ENCODE measurements around the gene GRAMD1B.

The GRAMD1B gene

GRCh38 chr11:123575441-123575840, 145.4 kb downstream of the GRAMD1B start:
- DNase-seq = no peak

DNA sequence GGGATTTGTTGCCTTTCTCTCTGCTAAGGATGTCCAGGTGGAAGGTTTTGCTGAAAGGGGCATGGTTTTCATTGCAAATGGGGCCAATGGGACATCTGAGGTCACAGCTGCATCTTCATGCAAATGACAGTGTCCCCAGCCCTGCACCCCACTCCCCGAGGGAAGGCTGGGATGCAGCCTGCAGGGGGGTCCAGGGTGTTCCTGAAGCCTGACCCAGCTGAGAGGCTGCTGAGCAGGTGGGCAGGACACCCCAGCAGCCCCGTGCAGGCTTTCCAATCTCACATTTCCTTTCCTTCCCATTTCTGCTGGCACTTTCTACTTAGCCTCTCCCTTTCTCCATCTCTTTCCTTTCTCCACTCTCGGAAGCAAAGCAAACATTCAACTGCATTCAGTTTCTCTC, 146.0 kb downstream of the GRAMD1B start:
- DNase-seq = no peak

DNA sequence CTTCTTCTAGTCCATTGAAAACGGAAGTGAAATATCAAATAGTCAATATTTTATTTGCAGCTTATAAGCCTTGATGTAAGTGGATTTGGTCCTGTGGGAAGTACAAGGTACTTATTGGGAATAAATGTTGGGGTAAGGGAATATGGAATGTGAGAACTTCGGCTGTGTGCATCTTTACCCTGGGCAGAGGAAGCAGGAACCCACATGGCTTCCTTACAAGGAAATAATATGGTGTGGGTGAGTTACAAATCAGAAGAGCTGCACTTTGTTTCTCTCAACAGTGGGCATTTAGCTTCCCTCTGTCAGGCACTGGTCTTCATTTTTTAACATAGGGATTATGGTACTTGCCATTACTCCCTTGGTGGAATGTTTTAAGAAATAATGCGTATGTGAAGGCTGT, 146.4 kb downstream of the GRAMD1B start:
- DNase-seq = no peak

GRCh38 chr11:123577081-123577598, 147.1 kb downstream of the GRAMD1B start:
- peak; percentile 70 to 82 (median 73) for DNase-seq

GRCh38 chr11:123578778-123579481, 148.9 kb downstream of the GRAMD1B start:
- DNase-seq = no peak

GRCh38 chr11:123579482-123579812, 149.4 kb downstream of the GRAMD1B start:
- DNase-seq = no peak

DNA sequence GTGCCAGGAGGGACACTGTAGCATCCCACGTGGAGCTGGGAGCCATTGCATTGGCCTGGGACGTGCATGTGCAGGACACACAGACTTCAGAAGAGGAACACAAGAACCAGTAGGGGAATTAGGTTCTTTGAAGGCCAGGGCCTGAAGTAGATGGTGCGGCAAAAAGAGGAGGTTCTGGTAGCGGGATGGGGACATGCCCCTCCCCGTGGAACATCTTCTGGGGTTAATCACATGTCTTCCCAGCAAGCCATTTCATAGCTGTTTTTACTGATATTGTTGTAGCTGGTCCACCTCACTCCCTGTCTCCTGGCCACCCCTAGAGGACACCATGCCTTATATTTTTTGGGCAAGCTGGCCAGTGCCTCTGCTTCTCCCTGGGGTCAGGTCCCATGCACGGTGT, 150.1 kb downstream of the GRAMD1B start:
- no peak for DNase-seq

- DNase-seq = peak; percentile 59 to 74 (median 60)
These were observed 150.6 kb downstream of the GRAMD1B start for GRCh38 chr11:123580557-123581275.

DNA sequence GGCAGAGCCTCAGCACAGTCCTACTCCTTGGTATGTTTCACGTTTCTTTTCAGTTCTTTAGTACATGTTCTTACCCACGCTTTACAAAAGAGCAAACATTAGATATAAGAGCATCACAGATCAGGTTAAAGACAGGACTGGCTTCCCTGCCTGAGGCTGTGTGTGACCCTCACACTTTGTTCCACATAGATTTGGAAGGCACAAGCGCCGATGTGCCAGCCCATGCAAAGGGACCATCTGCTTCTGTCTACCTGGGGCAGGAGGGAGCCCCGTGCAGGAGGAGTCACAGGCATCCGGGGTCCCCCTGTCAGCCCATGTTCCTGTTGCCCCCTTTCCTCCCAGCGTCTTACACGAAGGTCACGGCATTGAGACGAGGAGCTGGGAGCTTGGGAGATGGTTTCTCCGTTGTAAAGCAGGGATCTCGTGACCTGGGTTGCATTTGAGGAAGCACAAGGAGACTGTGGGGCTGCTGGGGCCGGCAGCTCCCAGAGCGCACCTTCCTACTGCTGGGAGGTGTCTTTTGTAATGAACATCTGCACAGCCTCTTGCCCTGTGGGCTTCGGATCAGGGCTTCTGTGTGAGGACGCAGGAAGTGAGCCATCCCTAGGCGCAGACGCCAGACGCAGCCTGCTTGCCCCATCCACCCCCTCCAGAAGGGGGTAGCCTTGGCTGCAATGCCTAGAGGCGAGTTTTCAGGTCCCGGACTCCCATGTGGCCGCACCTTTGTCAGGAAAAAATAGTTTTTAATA, 151.8 kb downstream of the GRAMD1B start:
- DNase-seq = no peak

- DNase-seq = no peak
These were observed 153.0 kb downstream of the GRAMD1B start for GRCh38 chr11:123582992-123583504.

GRCh38 chr11:123584186-123584585, 154.1 kb downstream of the GRAMD1B start:
- no peak for DNase-seq

DNA sequence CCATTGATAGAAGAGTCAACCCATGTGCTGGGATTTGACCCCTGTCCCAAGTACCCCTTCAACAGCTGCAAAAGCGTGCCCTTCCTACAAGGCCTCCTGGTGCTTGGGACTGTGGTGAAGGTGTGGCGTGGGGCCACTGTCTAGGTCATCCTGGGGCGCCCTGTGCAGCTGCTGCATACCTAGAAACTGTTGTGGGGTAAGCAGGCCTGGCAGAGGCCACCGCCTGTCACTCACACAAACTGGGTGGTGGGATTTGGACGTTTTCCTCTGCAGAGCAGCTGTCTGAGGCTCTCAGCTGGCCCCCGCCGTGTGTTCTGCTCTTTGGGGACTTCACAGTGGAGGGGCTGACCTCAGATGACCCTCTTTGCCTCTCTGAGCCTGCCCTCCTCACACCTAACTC, 154.7 kb downstream of the GRAMD1B start:
- no peak for DNase-seq

GRCh38 chr11:123585206-123585605, 155.1 kb downstream of the GRAMD1B start:
- DNase-seq = no peak

- no peak for DNase-seq
These were observed 155.6 kb downstream of the GRAMD1B start for GRCh38 chr11:123585706-123586105.

GRCh38 chr11:123586568-123586967, 156.5 kb downstream of the GRAMD1B start:
- no peak for DNase-seq

GRCh38 chr11:123587044-123587443, 157.0 kb downstream of the GRAMD1B start:
- DNase-seq = no peak

GRCh38 chr11:123587559-123587958, 157.5 kb downstream of the GRAMD1B start:
- DNase-seq = no peak

- DNase-seq = no peak
These were observed 158.2 kb downstream of the GRAMD1B start for GRCh38 chr11:123588117-123588863.

DNA sequence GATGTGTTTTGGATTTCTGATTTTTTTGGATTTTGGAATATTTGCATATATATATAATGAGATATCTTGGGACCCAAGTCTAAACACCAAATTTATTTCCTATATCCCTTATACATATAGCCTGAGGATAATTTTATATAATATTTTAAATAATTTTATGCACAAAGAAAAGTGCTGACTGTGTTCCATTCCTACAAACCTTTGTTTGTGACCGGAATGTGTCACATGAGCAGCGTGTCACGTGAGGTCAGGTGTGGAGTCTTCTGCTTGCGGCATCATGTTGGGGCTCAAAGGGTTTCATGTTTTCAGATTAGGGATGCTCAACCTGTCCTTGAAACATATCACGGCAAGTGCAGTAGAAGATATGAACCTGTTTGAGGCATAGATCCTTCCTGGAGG, 158.8 kb downstream of the GRAMD1B start:
- DNase-seq = no peak

- peak; percentile 39 to 50 (median 45) for DNase-seq
These were observed 160.3 kb downstream of the GRAMD1B start for GRCh38 chr11:123590296-123590912.

GRCh38 chr11:123593570-123593969, 163.5 kb downstream of the GRAMD1B start:
- DNase-seq = no peak
